CD4-positive, alpha-beta T cell treated with Interferon alpha-2 for 1 hour (primary cell): Measurements from ENCODE around the gene PTPRJ.

Experiments used
- DNase-seq, 2 donors: peaks; one replicate each; pipeline ENCODE4 v3.0.0-alpha.2; 2020 to 2022

PTPRJ gene

GRCh38 chr11:48096588-48097525, 116.5 kb downstream of the PTPRJ start:
- no peak for DNase-seq

GRCh38 chr11:48098024-48098423, 117.7 kb downstream of the PTPRJ start:
- no peak for DNase-seq

- no peak for DNase-seq
Measured at GRCh38 chr11:48099916-48100446, 119.6 kb downstream of the PTPRJ start.

- no peak for DNase-seq
Measured at GRCh38 chr11:48101044-48101733, 120.8 kb downstream of the PTPRJ start.

GRCh38 chr11:48101958-48102357, 121.6 kb downstream of the PTPRJ start:
- DNase-seq = no peak

- DNase-seq = no peak
Measured at GRCh38 chr11:48103621-48104567, 123.5 kb downstream of the PTPRJ start.

GRCh38 chr11:48104568-48104924, 124.2 kb downstream of the PTPRJ start:
- DNase-seq = no peak

GRCh38 chr11:48105096-48105990, 125.0 kb downstream of the PTPRJ start:
- no peak for DNase-seq

- no peak for DNase-seq
Measured at GRCh38 chr11:48106166-48106565, 125.8 kb downstream of the PTPRJ start.

- peak; percentile 38 to 65 for DNase-seq
Measured at GRCh38 chr11:48107188-48107704, 126.9 kb downstream of the PTPRJ start.

GRCh38 chr11:48108231-48109045, 128.1 kb downstream of the PTPRJ start:
- no peak for DNase-seq

GRCh38 chr11:48109046-48109666, 128.8 kb downstream of the PTPRJ start:
- DNase-seq = peak in 1 of 2 donors; percentile 61

GRCh38 chr11:48110509-48110766, 130.1 kb downstream of the PTPRJ start:
- no peak for DNase-seq

GRCh38 chr11:48111891-48112290, 131.5 kb downstream of the PTPRJ start:
- DNase-seq = no peak

GRCh38 chr11:48114740-48115139, 134.4 kb downstream of the PTPRJ start:
- no peak for DNase-seq

GRCh38 chr11:48116437-48117228, 136.3 kb downstream of the PTPRJ start:
- peak in 1 of 2 donors; percentile 19 for DNase-seq

GRCh38 chr11:48122246-48122645, 141.9 kb downstream of the PTPRJ start:
- DNase-seq = no peak

GRCh38 chr11:48122656-48123055, 142.3 kb downstream of the PTPRJ start:
- no peak for DNase-seq

GRCh38 chr11:48123254-48123875, 143.0 kb downstream of the PTPRJ start:
- no peak for DNase-seq
